K562 (cell line): ENCODE results near the gene CHRNB4. TPM values are rescaled to one million over a fixed set of nuclear protein-coding genes. Genes with fewer than 3 reads are reported as not detected.

Experiments used
- ATAC-seq: fragments of 200-7000 bp; cut with Tn5 transposase; 3 replicates; pipeline ENCODE4 v1.9.1; 2020; ENCODE audit warnings: moderate library complexity
- BruUV-seq: library from RNA; stranded (reverse); fragments of 400-500 nt; replicated peaks from 2 replicates; lab custom pipeline; 2021; lab: Mats Ljungman, UMichigan
- CTCF ChIA-PET: fragments of 300-600 bp; formaldehyde crosslinking; extraction: SDS; loops from one replicate; lab custom pipeline; 2021; ENCODE audit warnings: low intra/inter-chr PET ratio; lab: Yijun Ruan, JAX
- POLR2A ChIA-PET: fragments of 300-600, 350-650 bp; sonication (Branson Sonifier 250); formaldehyde crosslinking; extraction: SDS; loops from one replicate; lab custom pipeline; 2021; ENCODE audit warnings: antibody characterized with exemption, inconsistent platforms; lab: Yijun Ruan, JAX
- DNase-seq, 4 experiments: peaks; one replicate each; pipeline versions ENCODE4 v3.0.0 to v3.0.0-alpha.2; 2011 to 2018; ENCODE audit warnings: low spot score in 3 of 4, mixed read lengths in 3 of 4; ENCODE audit errors: extremely low read depth in 1 of 4
- FAIRE-seq: peaks from 2 replicates; lab custom pipeline; 2011; peaks lifted over from hg19 to GRCh38; lab: Jason Lieb, UNC
- H2AFZ ChIP-seq: 2 replicates; pipeline ENCODE4 v1.6.0; 2011; ENCODE audit warnings: low read depth, low read length, control low read depth, inconsistent platforms
- H3K27ac ChIP-seq: fragments of 200-600 bp; 3 replicates; pipeline ENCODE4 v1.8.0; 2011; ENCODE audit warnings: low read depth, mild to moderate bottlenecking, control low read depth, inconsistent platforms, low read length, moderate library complexity, mixed read lengths; ENCODE audit errors: extremely low read depth
- H3K27me3 ChIP-seq, 2 experiments: fragments of 300-600 bp in 1 of 2; 2 replicates in 1 of 2; 3 replicates in 1 of 2; pipeline versions ENCODE4 v1.6.0 to v1.8.0; 2011; ENCODE audit warnings: inconsistent platforms in 2 of 2, low read length in 2 of 2, mild to moderate bottlenecking in 1 of 2, mixed read lengths in 1 of 2, moderate library complexity in 1 of 2; ENCODE audit not compliant: control insufficient read depth in 2 of 2, insufficient read depth in 2 of 2
- H3K36me3 ChIP-seq: fragments of 300-600 bp; 3 replicates; pipeline ENCODE4 v1.8.0; 2011; ENCODE audit warnings: mild to moderate bottlenecking, low read length, inconsistent platforms; ENCODE audit not compliant: control insufficient read depth, insufficient read depth
- H3K4me1 ChIP-seq, 2 experiments: fragments of 200-600 bp in 1 of 2; replicated peaks in 1 of 2; 2 replicates in 1 of 2; 3 replicates in 1 of 2; pipeline versions ENCODE4 v1.5.1 to v1.8.0; 2011; ENCODE audit warnings: inconsistent platforms in 2 of 2, low read length in 2 of 2, mild to moderate bottlenecking in 1 of 2, mixed read lengths in 1 of 2, moderate library complexity in 1 of 2; ENCODE audit not compliant: control insufficient read depth in 2 of 2, insufficient read depth in 2 of 2
- H3K4me2 ChIP-seq: 2 replicates; pipeline ENCODE4 v1.6.1; 2011; ENCODE audit warnings: low read length, control low read depth, inconsistent platforms, mixed read lengths; ENCODE audit not compliant: insufficient read depth
- H3K4me3 ChIP-seq: fragments of 200-600 bp; sonication (generic), shearing (Covaris generic); 2 replicates; pipeline ENCODE4 v1.5.1; 2016; ENCODE audit warnings: control low read depth, inconsistent platforms
- H3K79me2 ChIP-seq: fragments of 200-600 bp; 3 replicates; pipeline ENCODE4 v1.8.0; 2011; ENCODE audit warnings: low read length, inconsistent platforms; ENCODE audit not compliant: control insufficient read depth, insufficient read depth
- H3K9ac ChIP-seq, 2 experiments: 2 replicates each; pipeline versions ENCODE4 v1.6.0 to v1.6.1; 2011; ENCODE audit warnings: low read depth in 2 of 2, low read length in 2 of 2, control low read depth in 1 of 2, inconsistent platforms in 1 of 2, mild to moderate bottlenecking in 1 of 2, mixed read lengths in 1 of 2; ENCODE audit not compliant: insufficient read depth in 1 of 2
- H3K9me1 ChIP-seq: one replicate; pipeline ENCODE4 v1.6.0; 2011; ENCODE audit warnings: inconsistent platforms, mild to moderate bottlenecking, low read length, moderate library complexity; ENCODE audit not compliant: control insufficient read depth, insufficient read depth
- H3K9me3 ChIP-seq: replicated peaks from 2 replicates; pipeline ENCODE4 v1.5.1; 2011; ENCODE audit warnings: low read depth, low read length, inconsistent platforms; ENCODE audit not compliant: control insufficient read depth, insufficient read depth
- H4K20me1 ChIP-seq: replicated peaks from 2 replicates; pipeline ENCODE4 v1.6.1; 2011; ENCODE audit warnings: low read length, inconsistent platforms, mixed read lengths; ENCODE audit not compliant: control insufficient read depth, insufficient read depth
- CBFA2T3 ChIP-seq: fragments of 450-650 bp; IDR thresholded peaks from 2 replicates; pipeline ENCODE4 v1.6.1; 2017
- CBX1 ChIP-seq: sonication (generic); IDR thresholded peaks from 2 replicates; pipeline ENCODE4 v1.6.1; 2016; ENCODE audit warnings: antibody characterized with exemption, low read depth, mild to moderate bottlenecking
- PHTF2 ChIP-seq: fragments of 250-450 bp; sonication (Bioruptor Pico); IDR thresholded peaks from 2 replicates; pipeline ENCODE4 v1.5.0; 2021; ENCODE audit warnings: mild to moderate bottlenecking
- PPARD ChIP-seq: fragments of 250-450 bp; sonication (Bioruptor Pico); IDR thresholded peaks from 2 replicates; pipeline ENCODE4 v1.8.0; 2022; ENCODE audit warnings: inconsistent platforms, mild to moderate bottlenecking, moderate library complexity
- RBM34 ChIP-seq: fragments of 200-400 bp; formaldehyde crosslinking; IDR thresholded peaks from 2 replicates; pipeline ENCODE4 v1.6.1; 2018; ENCODE audit warnings: low read length, borderline replicate concordance; ENCODE audit not compliant: insufficient read depth
- SMAD2 ChIP-seq: fragments of 150-350 bp; IDR thresholded peaks from 2 replicates; pipeline ENCODE4 v1.6.1; 2014; ENCODE audit warnings: low read depth, mild to moderate bottlenecking, low read length
- SRSF3 ChIP-seq: fragments of 200-400 bp; formaldehyde crosslinking; IDR thresholded peaks from 2 replicates; pipeline ENCODE4 v1.6.1; 2016; ENCODE audit warnings: mild to moderate bottlenecking, low read length, moderate library complexity; ENCODE audit not compliant: insufficient read depth
- TARDBP ChIP-seq: fragments of 450-650 bp; IDR thresholded peaks from 2 replicates; pipeline ENCODE4 v1.6.1; 2016
- TEAD4 ChIP-seq, 2 experiments: sonication (generic) in 1 of 2; formaldehyde crosslinking in 1 of 2; IDR thresholded peaks; 2 replicates each; pipeline versions ENCODE4 v1.6.1 to v1.8.0; 2012 to 2022; ENCODE audit warnings: borderline replicate concordance in 1 of 2, inconsistent platforms in 1 of 2, low read length in 1 of 2, mild to moderate bottlenecking in 1 of 2, missing genetic modification reagents in 1 of 2
- TRIM28 ChIP-seq: fragments of 450-650 bp; IDR thresholded peaks from 2 replicates; pipeline ENCODE4 v1.6.1; 2017
- TSC22D4 ChIP-seq: fragments of 450-650 bp; IDR thresholded peaks from 2 replicates; pipeline ENCODE4 v1.6.1; 2016; ENCODE audit warnings: missing genetic modification characterization, missing biosample characterization, control low read depth
- ZBTB8A ChIP-seq: fragments of 450-650 bp; IDR thresholded peaks from 2 replicates; pipeline ENCODE4 v1.6.1; 2018; ENCODE audit warnings: mild to moderate bottlenecking, moderate library complexity; ENCODE audit not compliant: partially characterized antibody
- ZNF263 ChIP-seq: sonication (generic); formaldehyde crosslinking; IDR thresholded peaks from 2 replicates; pipeline ENCODE4 v1.8.0; 2022; ENCODE audit warnings: mild to moderate bottlenecking, missing genetic modification reagents, borderline replicate concordance
- ZNF311 ChIP-seq: fragments of 250-450 bp; sonication (Bioruptor Pico); IDR thresholded peaks from 2 replicates; pipeline ENCODE4 v1.4.0; 2020; ENCODE audit warnings: mild to moderate bottlenecking, moderate library complexity
- ZNF668 ChIP-seq: fragments of 250-450 bp; sonication (Bioruptor Pico); IDR thresholded peaks from 2 replicates; pipeline ENCODE4 v1.8.0; 2022; ENCODE audit warnings: mild to moderate bottlenecking, inconsistent platforms
- ZNF830 ChIP-seq: fragments of 250-450 bp; sonication (Bioruptor Pico); IDR thresholded peaks from 2 replicates; pipeline ENCODE4 v1.5.0; 2021; ENCODE audit warnings: mild to moderate bottlenecking
- WGBS: fragments of 100-300 bp; shearing (Covaris generic); methylation state at CpG from one replicate; pipeline ENCODE4 v1.1.6; 2016; ENCODE audit warnings: low coverage, mixed read lengths; ENCODE audit not compliant: insufficient coverage; ENCODE audit errors: missing lambda C conversion rate; 5-methylcytosine and 5-hydroxymethylcytosine counted together
- in situ Hi-C: fragments of 300-500 bp; cut with MboI; formaldehyde crosslinking; loops from 4 replicates; pipeline ENCODE4 v1.15.0; 2018; ENCODE audit warnings: inconsistent platforms, mixed read lengths
- intact Hi-C: fragments of 100-400 bp; cut with micrococcal nuclease; formaldehyde crosslinking; loops from 2 replicates; pipeline ENCODE4 v1.14.2; 2022
- polyA plus RNA-seq, 8 experiments: library from polyadenylated mRNA; depleted of rRNA in 4 of 8; stranded (reverse) in 5 of 8; unstranded in 3 of 8; fragments of >200 nt; fragmentation: Nextera tagmentation in 2 of 8; fragmentation: Illumina TruSeq in 1 of 8; extraction: Ambion mirVana in 2 of 8; extraction: Trizol in 1 of 8; gene quantifications; 2 replicates each; pipeline versions ENCODE4 v1.2.1 to v1.2.3, GENCODE V29; 2011 to 2014; ENCODE audit warnings: inconsistent platforms in 1 of 8, missing spikeins in 1 of 8
- total RNA-seq, 7 experiments: library from RNA; depleted of rRNA in 6 of 7; stranded (reverse); fragments of >200 nt in 6 of 7; fragmentation: Illumina TruSeq in 2 of 7; extraction: Trizol in 2 of 7; gene quantifications; 2 replicates each; pipeline versions ENCODE4 v1.2.1 to v1.2.3, GENCODE V29; 2011 to 2021; ENCODE audit warnings: low replicate concordance in 1 of 7

CHRNB4 gene
- total and polyA plus RNA-seq, 9 of the 15 experiments (the other 6 are each of a cell fraction or from before 2014, with no cell fraction given): 0.08 to 0.18 TPM; not detected in 7

DNA sequence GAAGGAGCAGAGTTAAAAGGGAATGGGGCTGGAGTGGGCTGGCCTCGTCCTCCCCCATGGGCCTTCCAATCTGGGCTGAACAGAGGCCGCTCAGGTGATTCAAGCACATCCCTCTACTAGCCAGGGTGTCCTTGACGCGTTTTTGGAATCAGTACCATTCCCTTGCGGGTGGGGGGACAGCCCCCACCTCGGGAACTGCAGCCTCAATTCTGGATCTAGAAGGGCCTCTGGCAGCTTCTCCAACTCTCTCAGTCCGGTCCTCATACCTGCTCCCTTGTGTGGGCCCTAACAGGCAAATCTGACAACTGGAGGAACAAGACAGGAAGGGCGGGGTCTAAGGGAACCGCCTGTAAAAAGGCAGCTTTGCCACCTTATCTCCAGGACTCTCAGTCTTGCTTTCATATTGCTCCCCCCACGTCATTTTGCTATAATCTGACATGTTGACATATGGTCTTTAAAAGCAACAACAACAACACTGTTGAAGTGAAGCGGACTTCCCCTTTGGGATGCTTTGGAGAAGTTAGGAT is 802 bp upstream of the CHRNB4 start:
- Histone ChIP-seq H3K36me3 (no peaks in the 10 kb centered on the region), H3K9ac (no peak overlapping the region), H3K9me3 (no peaks in the 10 kb centered on the region), H3K4me2 (no peak overlapping the region), H3K4me1 (peaks cover 3 to 12% of the 10 kb centered on the region in 2 experiments; a peak in 3 of 5 replicates), H3K79me2 (no peaks in the 10 kb centered on the region), H3K4me3 (no peak overlapping the region), H3K9me1 (no peaks in the 10 kb centered on the region), H3K27ac (no peak overlapping the region), H3K27me3 (peaks cover 14 to 35% of the 10 kb centered on the region in 2 experiments; a peak in 4 of 5 replicates), H4K20me1 (0 out of 2 replicates have a peak, but pooled peaks cover under 1% of the 10 kb centered on the region), H2AFZ (no peak overlapping the region; the same call in 1 of the 2 replicates)
- no peak for TF ChIP-seq TEAD4 (IDR thresholded peaks at IDR 0.05; ENCODE audit: low read length)
- TF ChIP-seq TEAD4 (CRISPR knock-in tag; IDR thresholded peaks at IDR 0.05; ENCODE audit: borderline replicate concordance): no peak
- no peak for TF ChIP-seq PHTF2 (CRISPR knock-in tag)
- no peak for TF ChIP-seq ZNF263 (CRISPR knock-in tag)
- TF ChIP-seq SMAD2: no peak
- no peak for TF ChIP-seq ZNF668
- TF ChIP-seq CBX1: no peak
- TF ChIP-seq SRSF3: no peak
- no peak for TF ChIP-seq TRIM28
- no peak for TF ChIP-seq TSC22D4
- TF ChIP-seq TARDBP: no peak
- no peak for TF ChIP-seq ZNF830 (CRISPR knock-in tag)
- no peak for TF ChIP-seq ZBTB8A
- no peak for TF ChIP-seq CBFA2T3
- no peak for TF ChIP-seq PPARD (CRISPR knock-in tag)
- no peak for TF ChIP-seq ZNF311 (CRISPR knock-in tag)
- TF ChIP-seq RBM34: no peak
- no peak for FAIRE-seq
- in situ Hi-C loops: no loop called here
- peak; percentile 19; the same call in 1 of the 3 replicates for ATAC-seq
- no peak for DNase-seq
- BruUV-seq: no TSS peak
- 11% methylated on average over 11 of the region's 11 CpGs for WGBS
- intact Hi-C loops: no loop called here
- ChIA-PET POLR2A (interaction anchor here (0.6 to 1.3 kb wide), 4 partner anchors 20 to 343 kb away, joined by 3 to 4 read pairs (median 3); no protein-coding TSS in a partner anchor), CTCF (interaction anchor here (1.1 kb wide), 1 partner anchor 66 kb away, joined by 3 read pairs; no protein-coding TSS in a partner anchor)
